IPS-18a (cell line): ENCODE measurements around the gene ATF5.
A peak's percentile ranks its signal among the peaks of the same experiment; 100 is the strongest.

Source experiments
- H3K27ac ChIP-seq: one replicate; pipeline ENCODE4 v1.5.1; 2013; ENCODE audit warnings: low read length
- H3K27me3 ChIP-seq: one replicate; pipeline ENCODE4 v1.6.1; 2013; ENCODE audit warnings: mild to moderate bottlenecking, low read length; ENCODE audit not compliant: control insufficient read depth, insufficient read depth
- H3K36me3 ChIP-seq: one replicate; pipeline ENCODE4 v1.6.1; 2013; ENCODE audit warnings: low read depth, low read length; ENCODE audit not compliant: control insufficient read depth
- H3K4me1 ChIP-seq: one replicate; pipeline ENCODE4 v1.6.1; 2013; ENCODE audit warnings: low read depth, low read length; ENCODE audit not compliant: control insufficient read depth
- H3K4me3 ChIP-seq: one replicate; pipeline ENCODE4 v1.5.1; 2013; ENCODE audit warnings: low read length
- H3K9ac ChIP-seq: one replicate; pipeline ENCODE4 v1.6.1; 2013; ENCODE audit warnings: mild to moderate bottlenecking, low read length, moderate library complexity
- H3K9me3 ChIP-seq: one replicate; pipeline ENCODE4 v1.6.1; 2013; ENCODE audit warnings: low read depth, low read length; ENCODE audit not compliant: control insufficient read depth

ATF5 gene, protein sequence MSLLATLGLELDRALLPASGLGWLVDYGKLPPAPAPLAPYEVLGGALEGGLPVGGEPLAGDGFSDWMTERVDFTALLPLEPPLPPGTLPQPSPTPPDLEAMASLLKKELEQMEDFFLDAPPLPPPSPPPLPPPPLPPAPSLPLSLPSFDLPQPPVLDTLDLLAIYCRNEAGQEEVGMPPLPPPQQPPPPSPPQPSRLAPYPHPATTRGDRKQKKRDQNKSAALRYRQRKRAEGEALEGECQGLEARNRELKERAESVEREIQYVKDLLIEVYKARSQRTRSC

GRCh38 chr19:49929121-49929610, at the start of gene ATF5, which contains the start of gene NUP62:
ATF5 (plus strand) TSS chr19:49929205; CDS start chr19:49930851, 1,646 bp downstream.
NUP62 (minus strand) TSS chr19:49929504; CDS start chr19:49909807, 19,697 bp downstream.
- Histone ChIP-seq H3K9ac (peak within 1 kb of the TSS; percentile 99), H3K27ac (peak within 1 kb of the TSS; percentile 97), H3K4me1 (peaks cover 6% of the 10 kb centered on the region), H3K9me3 (no peaks in the 10 kb centered on the region), H3K27me3 (no peaks in the 10 kb centered on the region), H3K4me3 (peak within 1 kb of the TSS; percentile 87), H3K36me3 (peaks cover 29% of the 10 kb centered on the region)

DNA sequence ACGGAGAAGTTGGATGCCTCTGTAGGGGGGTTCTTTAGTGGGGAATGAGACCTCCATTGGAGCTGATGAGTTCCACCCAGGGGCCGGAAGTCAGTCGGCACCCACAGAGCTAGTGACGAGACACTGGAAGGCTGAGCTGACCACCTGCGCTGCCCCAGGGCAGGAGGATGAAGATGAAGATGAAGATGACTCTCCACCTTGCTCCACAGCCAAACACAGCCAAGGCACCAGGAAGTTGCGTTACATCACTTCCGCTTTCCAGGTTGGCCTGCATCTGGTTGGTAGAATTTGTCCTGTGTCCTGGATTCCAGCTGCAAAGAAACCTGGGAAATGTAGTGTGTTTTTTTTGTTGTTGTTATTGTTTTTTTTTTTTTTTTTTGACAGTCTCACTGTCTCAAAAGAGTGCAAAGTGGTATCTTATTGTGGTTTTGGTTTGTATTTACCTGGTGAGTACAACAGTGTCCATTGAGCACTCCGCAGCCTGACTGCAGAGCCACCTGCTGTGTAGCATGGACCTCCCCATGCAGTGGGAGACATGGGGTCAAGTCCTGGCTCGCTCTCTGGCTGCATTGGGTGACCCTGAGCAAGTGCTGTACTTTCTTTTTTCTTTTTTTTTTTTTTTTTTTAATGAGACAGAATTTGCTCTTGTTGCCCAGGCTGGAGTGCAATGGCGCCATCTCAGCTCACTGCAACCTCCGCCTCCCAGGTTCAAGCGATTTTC, 49.6 kb upstream of the ATF5 start:
- Histone ChIP-seq H3K36me3 (peaks cover 50% of the 10 kb centered on the region), H3K9me3 (no peaks in the 10 kb centered on the region), H3K27ac (no peak overlapping the region), H3K4me3 (peak overlapping the region; percentile 93), H3K9ac (no peak overlapping the region), H3K4me1 (peaks cover 4% of the 10 kb centered on the region), H3K27me3 (no peaks in the 10 kb centered on the region)

DNA sequence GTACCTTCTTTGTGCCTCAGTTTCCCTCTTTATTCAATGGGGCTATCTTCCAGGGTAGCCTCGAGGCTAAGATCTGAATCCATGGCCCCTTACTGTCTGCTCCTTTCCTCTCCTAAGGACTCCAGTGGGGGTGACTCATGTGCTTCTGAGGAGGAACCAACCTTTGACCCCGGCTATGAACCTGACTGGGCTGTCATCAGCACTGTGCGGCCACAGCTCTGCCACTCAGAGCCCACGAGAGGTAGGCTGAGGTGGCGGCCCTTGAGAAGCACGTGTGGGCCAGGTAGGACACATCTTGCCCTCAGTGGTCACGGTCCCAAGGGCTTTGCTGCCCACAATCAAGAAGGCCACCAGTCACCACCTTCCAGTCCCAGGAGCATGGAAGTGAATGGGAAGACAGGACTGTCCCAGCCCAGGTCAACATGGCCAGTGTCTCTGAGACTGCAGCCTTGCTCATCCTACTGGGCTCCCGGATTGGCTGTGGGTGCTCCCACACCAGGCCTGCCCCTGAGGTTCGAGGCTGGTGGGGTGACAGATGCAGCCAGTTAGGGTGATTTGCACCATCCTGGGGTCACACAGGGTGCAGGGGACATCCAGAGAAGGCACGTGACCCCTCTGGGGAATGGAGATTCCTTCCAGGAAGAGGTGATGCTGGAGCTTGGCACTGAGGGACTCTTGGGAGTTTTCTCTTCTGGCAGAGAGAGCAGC, 48.7 kb upstream of the ATF5 start:
- no peak overlapping the region for H3K27ac ChIP-seq
- no peaks in the 10 kb centered on the region for H3K9me3 ChIP-seq
- peaks cover 54% of the 10 kb centered on the region for H3K36me3 ChIP-seq
- H3K9ac ChIP-seq, result no peak overlapping the region
- H3K4me3 ChIP-seq, result no peak overlapping the region
- peaks cover 4% of the 10 kb centered on the region for H3K4me1 ChIP-seq
- no peaks in the 10 kb centered on the region for H3K27me3 ChIP-seq

GRCh38 chr19:49881186-49881585, 47.8 kb upstream of the ATF5 start:
- Histone ChIP-seq H3K4me3 (no peak overlapping the region), H3K27me3 (no peaks in the 10 kb centered on the region), H3K36me3 (peaks cover 54% of the 10 kb centered on the region), H3K27ac (no peak overlapping the region), H3K4me1 (peaks cover 4% of the 10 kb centered on the region), H3K9ac (no peak overlapping the region), H3K9me3 (no peaks in the 10 kb centered on the region)

DNA sequence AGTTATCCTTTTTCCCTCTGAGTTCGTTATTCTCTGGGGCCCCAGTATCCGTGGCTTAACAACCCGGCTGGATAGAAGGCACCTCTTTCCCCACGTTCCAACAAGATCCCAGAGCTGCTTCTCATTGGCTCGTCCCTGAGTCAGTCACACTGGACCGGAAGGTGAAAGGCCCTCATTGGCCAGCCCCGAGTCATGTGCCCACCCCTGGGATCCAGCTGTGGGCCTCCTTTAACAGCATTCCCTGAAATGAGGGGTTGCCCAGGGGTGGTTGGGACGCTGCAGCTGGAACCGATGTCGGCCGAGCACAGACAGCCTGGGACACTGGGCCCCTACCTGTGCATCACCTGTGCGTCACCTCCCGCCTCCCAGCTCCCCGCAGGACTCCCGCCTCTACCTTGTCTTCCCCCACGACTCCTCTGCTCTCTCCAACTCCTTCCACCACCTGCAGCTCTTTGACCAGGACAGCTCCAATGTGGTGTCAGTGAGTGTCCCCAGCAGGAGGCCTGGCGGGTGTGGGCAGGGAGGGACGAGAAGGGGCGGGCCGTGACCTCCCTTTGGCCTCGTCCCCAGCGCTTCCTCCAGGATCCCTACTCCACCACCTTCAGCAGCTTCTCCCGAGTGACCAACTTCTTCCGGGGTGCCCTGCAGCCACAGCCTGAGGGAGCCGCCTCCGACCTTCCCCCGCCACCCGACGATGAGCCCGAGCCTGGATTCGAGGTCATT, 47.2 kb upstream of the ATF5 start:
- Histone ChIP-seq H3K4me1 (peaks cover 4% of the 10 kb centered on the region), H3K9me3 (no peaks in the 10 kb centered on the region), H3K27ac (no peak overlapping the region), H3K9ac (no peak overlapping the region), H3K36me3 (peaks cover 54% of the 10 kb centered on the region), H3K4me3 (no peak overlapping the region), H3K27me3 (no peaks in the 10 kb centered on the region)

- no peak overlapping the region for H3K9ac ChIP-seq
- no peaks in the 10 kb centered on the region for H3K9me3 ChIP-seq
- peaks cover 54% of the 10 kb centered on the region for H3K36me3 ChIP-seq
- no peak overlapping the region for H3K27ac ChIP-seq
- no peaks in the 10 kb centered on the region for H3K27me3 ChIP-seq
- peaks cover 4% of the 10 kb centered on the region for H3K4me1 ChIP-seq
- no peak overlapping the region for H3K4me3 ChIP-seq
Observed at GRCh38 chr19:49882643-49883042, 46.4 kb upstream of the ATF5 start.

GRCh38 chr19:49883094-49883493, 45.9 kb upstream of the ATF5 start:
- no peaks in the 10 kb centered on the region for H3K27me3 ChIP-seq
- H3K4me3 ChIP-seq, result no peak overlapping the region
- H3K36me3 ChIP-seq, result peaks cover 54% of the 10 kb centered on the region
- no peaks in the 10 kb centered on the region for H3K9me3 ChIP-seq
- peaks cover 4% of the 10 kb centered on the region for H3K4me1 ChIP-seq
- H3K9ac ChIP-seq, result no peak overlapping the region
- no peak overlapping the region for H3K27ac ChIP-seq

DNA sequence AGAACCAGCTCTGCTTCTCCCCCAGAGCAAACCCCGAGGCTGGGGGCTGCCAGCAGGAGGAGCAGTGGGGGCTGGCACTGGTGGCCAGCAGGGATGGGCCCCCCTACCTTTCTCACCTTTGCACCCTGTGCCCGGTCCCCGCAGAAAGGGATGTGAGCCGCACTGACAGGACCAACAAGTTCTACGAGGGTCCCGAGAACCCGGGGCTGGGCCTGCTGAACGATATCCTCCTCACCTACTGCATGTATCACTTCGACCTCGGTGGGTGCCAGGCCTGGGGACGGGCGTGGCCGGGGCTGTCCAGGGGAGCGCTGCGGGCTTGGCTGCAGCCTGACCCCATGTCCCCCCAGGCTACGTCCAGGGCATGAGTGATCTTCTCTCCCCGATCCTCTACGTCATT, 44.9 kb upstream of the ATF5 start:
- peaks cover 54% of the 10 kb centered on the region for H3K36me3 ChIP-seq
- no peak overlapping the region for H3K27ac ChIP-seq
- H3K9ac ChIP-seq, result no peak overlapping the region
- H3K9me3 ChIP-seq, result no peaks in the 10 kb centered on the region
- H3K4me3 ChIP-seq, result no peak overlapping the region
- H3K4me1 ChIP-seq, result no peaks in the 10 kb centered on the region
- peaks cover under 1% of the 10 kb centered on the region for H3K27me3 ChIP-seq

GRCh38 chr19:49884760-49885159, 44.2 kb upstream of the ATF5 start:
- peaks cover 49% of the 10 kb centered on the region for H3K36me3 ChIP-seq
- no peaks in the 10 kb centered on the region for H3K9me3 ChIP-seq
- H3K4me3 ChIP-seq, result no peak overlapping the region
- H3K9ac ChIP-seq, result no peak overlapping the region
- peaks cover 7% of the 10 kb centered on the region for H3K27me3 ChIP-seq
- H3K27ac ChIP-seq, result no peak overlapping the region
- H3K4me1 ChIP-seq, result no peaks in the 10 kb centered on the region

- Histone ChIP-seq H3K4me3 (no peak overlapping the region), H3K4me1 (peaks cover 4% of the 10 kb centered on the region), H3K27me3 (peaks cover 9% of the 10 kb centered on the region), H3K36me3 (peaks cover 28% of the 10 kb centered on the region), H3K27ac (no peak overlapping the region), H3K9me3 (no peaks in the 10 kb centered on the region), H3K9ac (no peak overlapping the region)
Observed at GRCh38 chr19:49887037-49887664, 41.9 kb upstream of the ATF5 start.
